GM19455 (cell line): ENCODE results near the gene C10orf71.

Experiments used
- ATAC-seq: cut with Tn5 transposase; IDR thresholded peaks from one replicate; pipeline ENCODE4 v1.9.1; 2021; ENCODE audit not compliant: unreplicated experiment

The C10orf71 gene

DNA sequence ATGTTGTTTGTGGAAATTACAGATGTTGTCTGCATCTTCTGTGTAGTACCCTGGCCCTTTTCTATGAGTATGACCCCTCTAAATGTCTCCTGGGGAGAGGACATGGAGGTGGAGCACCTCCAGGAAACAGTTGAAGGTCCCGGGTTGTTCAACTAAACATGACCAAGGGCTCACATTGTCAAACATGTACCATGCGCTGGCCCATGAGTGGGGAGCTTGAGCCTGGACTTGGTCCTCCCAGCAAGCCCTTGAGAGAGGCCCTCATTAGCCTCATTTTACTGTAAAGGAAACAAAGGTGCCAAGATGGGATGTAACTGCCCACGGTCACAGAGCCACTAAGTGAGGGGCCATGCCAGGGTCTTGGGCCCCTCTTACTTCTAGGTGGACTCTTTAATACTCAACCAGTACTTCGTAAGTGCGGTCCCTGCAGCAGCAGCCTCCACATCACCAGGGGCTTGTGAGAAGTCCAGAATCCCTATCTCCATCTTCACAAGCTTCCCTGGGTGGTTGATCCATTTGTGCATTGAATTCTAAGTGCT lies 31.2 kb downstream of the C10orf71 start:
- ATAC-seq: no peak

DNA sequence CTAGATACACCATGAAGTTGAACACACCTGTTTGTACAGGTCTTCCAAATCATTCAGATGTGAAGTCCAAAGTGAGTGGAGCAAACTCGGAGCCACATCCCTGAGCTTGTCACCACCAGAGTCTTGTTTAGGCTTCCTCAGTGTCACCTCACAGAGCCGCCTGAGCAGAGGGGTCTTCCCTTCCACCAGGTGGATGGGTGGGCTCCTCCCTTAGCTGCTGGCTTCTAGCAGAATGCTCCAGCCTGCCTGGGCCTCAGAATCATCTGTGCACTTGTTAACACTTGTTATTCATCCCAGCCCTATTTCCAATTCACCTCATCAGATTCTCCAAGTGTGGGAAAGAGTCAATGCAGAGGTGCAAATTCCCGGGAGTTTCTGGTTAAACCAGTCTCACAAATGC lies 32.5 kb downstream of the C10orf71 start:
- ATAC-seq: no peak

DNA sequence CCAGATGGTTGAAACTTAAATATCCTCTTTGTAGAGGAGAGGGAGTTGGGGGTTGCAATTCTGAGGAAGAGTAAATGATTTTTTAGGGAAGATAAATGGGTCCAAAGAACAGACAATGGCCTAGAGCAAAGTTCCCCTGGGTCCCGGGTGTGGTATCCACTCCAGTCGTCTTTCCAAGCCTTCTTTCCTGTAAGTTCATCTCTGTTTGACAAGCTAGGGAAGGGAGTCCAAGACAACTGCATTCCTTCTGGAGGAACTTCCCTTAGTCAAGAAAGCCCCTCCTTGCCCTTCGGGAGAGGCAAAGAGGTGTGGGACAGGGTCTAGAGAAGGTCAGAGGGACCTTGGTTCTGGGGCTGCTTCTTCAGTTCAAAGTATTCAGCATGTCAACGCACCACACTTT lies 33.4 kb downstream of the C10orf71 start:
- ATAC-seq: no peak

DNA sequence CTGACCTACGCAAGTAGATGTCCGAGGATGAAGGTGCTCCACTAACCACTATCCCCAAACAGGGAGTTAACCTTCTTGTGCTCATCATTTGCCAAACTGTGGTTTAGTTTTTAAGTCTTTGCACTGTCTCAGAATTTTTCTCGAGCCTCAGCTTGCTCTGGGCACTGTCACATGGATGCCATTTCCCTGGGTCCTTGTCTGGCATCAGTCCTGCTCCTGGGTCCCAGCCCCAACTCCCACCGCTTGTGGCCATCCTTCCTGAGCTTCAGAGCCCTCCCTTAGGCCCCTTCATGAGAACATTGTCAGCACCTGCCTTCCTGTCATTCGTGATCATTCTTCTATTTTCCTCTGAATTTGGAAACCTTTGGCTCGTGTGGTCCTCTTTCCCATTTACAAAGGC lies 33.8 kb downstream of the C10orf71 start:
- no peak for ATAC-seq

DNA sequence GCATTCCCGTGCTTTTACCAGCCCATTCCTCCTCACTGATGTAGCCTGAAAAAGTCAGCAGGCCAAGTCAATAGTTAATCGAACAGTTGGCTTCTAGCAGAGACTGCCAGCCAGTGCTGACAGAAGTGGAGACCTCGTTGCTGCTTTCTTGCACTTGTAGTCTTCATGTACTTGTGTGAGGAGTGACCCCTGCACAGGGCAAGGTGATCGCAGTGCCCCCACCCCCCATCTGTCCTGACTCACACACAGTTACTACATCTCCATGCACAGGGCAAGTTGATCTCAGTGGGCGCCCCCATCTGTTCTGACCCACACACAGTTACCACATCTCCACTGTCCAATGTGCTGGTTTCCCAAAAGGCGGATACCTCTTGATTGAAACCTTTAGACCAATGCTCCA lies 34.2 kb downstream of the C10orf71 start:
- ATAC-seq: no peak

DNA sequence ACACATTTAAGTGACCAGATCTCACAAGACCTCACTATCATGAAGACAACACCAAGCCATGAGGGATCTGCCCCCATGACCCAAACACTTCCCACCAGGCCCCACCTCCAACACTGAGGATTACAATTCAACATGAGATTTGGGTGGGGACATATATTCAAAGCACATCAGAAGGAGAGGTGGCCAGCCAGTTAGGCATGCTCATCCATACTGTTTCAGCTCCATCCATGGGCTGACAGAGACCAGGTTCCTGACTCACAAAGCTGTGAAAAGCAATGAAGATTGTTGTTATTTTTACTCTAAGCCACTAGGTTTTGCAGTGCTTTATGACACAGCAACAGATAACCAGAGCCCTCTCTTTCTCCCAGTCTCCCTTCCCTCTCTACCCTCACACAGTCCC lies 36.0 kb downstream of the C10orf71 start:
- no peak for ATAC-seq

DNA sequence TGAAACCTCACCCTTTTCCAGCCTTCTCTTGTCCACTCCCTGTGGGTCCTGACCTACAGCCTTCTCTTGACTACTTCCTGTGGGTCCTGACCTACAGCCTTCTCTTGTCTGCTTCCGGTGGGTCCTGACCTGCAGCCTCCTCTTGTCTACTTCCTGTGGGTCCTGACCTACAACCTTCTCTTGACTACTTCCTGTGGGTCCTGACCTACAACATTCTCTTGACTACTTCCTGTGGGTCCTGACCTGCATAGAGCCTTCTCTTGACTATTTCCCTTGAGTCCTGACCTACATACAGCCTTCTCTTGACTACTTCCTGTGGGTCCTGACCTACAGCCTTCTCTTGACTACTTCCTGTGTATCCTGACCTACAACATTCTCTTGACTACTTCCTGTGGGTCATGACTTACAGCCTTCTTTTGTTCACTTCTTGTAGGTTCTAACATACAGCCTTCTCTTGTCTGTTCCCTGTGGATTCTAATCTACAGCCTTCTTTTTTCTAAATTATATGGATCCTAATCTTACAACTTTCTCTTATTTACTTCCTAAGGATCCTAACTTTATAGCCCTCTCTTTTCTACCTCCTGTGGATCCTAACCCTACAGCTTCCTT lies 36.5 kb downstream of the C10orf71 start:
- ATAC-seq: no peak

DNA sequence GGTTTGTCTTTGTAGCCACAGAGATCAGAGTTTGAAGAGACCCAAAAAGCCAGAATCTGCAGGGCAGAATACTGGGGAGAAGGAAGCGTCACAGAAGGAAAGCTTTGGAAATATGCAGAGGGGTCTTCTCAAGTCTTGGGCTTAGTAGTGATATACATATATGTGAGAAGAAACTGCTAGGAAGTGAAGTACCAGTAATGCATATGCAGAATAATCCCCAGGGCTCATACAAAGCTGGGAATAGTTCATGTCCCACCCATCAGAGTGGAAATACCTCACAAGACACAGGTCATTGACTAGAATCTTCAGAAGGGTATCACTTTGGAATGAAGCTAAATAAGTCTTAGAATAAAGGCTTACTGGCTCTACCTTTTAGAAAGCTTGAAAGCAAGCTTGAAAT lies 39.6 kb downstream of the C10orf71 start:
- ATAC-seq: no peak

DNA sequence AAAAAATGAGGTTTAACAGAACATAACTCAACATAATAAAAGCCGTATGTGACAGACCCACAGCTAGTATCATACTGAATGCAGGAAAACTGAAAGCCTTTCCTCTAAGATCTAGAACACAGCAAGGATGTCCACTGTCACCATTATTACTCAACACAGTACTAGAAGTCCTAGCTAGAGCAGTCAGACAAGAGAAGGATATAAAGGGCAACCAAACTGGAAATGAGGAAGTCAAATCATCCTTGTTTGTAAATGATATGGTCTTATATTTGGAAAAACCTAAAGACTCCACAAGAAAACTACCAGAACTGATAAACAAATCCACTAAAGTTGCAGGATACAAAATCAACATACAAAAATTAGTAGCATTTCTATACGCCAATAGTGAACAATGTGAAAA lies 45.9 kb downstream of the C10orf71 start:
- ATAC-seq: no peak

DNA sequence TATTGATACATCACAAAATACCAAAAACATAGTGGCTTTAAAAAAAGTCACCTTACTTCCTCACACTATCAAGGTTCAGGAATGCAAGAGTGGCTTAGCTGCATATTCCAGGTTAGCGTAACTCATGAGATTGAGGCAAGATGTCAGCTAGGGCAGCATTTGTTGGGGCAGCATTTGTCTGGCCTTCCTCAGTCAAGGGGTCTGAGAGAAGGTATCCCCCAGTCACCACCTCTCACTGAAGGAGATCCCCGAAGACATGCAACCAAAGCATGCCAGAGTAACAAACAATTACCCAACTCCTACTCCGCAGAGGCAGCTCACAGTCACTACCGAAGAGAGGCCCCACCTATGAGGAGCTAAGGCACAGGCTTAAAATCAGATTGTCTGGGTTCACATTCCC lies 48.4 kb downstream of the C10orf71 start:
- no peak for ATAC-seq

DNA sequence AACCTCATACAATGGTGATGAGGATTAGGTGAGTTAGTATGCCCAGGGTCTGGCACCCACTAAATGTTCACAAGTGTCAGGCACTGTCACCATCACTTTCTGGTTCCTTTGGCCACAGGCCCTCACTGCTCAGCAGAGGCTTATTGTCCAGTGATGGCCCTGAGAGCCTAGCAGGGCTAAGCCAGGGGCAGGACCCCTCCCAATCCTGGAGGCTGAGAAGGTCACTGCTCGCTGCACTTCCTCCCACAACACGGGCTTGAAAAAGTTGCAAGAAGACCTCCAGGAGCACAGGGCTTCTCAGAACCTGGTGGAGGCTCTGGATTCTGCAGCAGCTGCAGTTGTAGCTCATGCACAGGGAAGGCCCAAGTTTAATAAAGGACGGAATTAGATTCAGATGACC lies 48.9 kb downstream of the C10orf71 start:
- ATAC-seq: no peak

DNA sequence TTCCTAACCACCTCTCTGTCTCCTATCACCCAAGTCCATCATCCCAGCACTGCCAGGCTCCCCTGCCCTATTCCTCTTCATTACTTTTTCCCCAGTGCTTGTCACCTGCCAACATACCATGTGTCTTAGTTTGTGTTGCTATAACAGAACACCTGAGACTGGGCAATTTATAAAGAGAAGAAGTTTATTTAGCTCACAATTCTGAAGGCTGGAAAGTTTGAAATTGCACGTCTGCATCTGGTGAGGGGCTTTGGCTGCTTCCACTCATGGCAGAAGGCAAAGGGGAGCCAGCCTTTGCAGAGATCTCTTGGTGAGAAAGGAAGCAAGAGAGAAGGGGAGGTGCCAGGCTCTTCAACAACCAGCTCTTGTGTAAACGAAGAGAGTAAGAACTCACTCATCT lies 49.6 kb downstream of the C10orf71 start:
- no peak for ATAC-seq

DNA sequence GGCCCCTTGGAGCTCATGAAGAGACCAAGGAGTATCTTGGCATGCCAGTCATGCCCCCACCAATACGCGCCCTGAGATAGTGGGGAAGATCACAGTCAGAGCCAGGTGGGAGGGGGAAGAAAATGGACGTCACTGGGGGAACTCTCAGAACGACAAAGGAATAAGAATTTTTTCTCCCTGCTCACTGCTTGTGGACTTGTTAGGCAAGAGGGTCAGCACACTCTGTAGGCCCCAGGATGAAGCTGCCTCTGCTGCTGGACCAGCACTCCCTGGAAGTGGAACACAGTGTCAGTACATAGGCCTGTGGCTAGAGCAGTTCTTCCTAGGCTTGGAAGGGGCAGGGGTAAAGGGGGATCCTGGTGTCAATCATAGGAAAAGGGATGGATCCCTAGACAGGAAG lies 50.4 kb downstream of the C10orf71 start:
- no peak for ATAC-seq

DNA sequence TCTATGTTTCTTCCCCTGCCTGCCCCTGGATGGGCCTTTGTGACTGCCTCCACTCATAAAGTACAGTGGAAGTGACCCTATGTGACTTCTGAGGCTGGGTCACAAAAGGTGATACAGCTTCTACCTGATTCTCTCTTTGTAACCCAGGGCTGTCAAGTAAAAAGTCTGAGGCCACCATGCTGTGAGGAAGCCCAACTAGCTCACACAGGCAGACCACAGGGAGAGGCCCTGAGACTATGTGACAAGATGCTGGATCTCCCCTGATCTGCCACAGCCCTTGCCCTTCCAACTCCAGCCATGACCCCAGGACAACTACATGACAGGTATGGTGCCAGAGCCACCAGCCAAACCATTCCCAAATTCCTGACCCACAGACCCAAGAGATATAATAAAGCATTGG lies 51.2 kb downstream of the C10orf71 start:
- no peak for ATAC-seq

DNA sequence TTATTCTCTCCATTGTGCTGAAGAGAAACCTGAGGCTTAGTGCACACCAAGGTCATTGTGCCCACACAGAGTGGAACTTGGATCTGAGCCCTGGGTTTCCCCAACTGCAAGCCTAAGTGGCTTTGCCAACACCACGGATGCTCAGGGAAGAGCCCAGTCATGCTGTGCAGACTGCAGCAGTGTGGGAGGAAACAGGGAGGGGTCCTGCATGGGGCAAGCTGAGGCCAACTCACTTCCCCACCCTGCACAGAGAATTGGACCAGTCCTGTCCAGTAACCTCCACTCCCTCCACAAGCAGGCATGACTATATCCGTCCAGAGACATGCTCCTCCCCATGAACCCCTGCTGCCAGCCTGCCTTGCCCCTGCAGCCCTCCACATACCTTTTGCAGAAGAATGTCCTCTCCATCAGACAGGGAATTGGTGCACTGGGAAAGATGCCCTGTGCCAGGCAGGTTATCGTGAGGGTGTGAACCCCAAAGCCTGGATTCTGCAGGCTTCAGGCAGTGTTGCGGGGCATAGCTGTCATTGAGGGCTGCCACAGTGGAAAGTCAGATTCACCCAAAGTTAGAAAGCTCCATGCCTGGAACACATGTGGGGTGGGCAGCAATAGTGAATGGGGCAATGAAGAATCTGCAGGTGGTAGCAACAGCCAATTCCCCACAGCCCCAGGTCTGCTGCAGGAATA lies 52.0 kb downstream of the C10orf71 start:
- ATAC-seq: no peak

DNA sequence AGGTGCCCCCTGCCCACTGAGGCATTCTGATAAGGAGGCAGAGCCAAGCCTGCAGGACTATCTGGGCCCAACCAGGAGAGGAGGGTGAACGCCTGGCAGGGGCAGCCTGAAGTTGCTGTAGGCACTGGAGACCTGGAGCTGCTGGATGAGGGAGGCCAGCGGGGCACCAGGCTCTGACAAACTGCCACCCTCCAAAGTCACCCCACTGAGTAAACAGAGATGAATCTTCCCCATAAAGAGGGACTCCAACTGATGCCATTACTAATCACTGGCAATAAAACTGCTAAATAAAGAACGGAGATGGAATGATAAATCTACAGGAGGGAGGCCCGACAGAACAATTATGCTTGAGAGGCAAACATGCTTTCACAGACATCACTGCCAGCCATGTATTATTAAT lies 52.7 kb downstream of the C10orf71 start:
- ATAC-seq: no peak

DNA sequence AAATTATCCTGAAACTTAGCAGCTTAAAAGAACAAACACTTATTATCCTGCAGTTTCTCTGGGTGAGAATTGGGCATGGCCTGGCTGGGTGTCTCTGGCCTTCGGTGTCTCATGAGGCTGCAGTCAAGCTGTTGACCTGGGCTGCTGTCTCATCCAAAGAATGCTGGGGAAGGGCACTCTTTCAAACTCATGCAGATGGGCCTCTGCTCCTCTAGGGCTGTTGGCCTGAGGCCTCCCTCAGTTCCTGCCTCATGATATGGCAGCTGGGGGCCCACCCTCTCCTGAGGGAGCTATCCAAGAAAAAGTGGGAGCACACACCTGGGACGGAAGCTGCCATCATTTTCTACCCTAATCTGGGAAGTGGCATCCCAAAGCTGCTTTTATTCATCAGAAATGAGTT lies 53.4 kb downstream of the C10orf71 start:
- no peak for ATAC-seq

DNA sequence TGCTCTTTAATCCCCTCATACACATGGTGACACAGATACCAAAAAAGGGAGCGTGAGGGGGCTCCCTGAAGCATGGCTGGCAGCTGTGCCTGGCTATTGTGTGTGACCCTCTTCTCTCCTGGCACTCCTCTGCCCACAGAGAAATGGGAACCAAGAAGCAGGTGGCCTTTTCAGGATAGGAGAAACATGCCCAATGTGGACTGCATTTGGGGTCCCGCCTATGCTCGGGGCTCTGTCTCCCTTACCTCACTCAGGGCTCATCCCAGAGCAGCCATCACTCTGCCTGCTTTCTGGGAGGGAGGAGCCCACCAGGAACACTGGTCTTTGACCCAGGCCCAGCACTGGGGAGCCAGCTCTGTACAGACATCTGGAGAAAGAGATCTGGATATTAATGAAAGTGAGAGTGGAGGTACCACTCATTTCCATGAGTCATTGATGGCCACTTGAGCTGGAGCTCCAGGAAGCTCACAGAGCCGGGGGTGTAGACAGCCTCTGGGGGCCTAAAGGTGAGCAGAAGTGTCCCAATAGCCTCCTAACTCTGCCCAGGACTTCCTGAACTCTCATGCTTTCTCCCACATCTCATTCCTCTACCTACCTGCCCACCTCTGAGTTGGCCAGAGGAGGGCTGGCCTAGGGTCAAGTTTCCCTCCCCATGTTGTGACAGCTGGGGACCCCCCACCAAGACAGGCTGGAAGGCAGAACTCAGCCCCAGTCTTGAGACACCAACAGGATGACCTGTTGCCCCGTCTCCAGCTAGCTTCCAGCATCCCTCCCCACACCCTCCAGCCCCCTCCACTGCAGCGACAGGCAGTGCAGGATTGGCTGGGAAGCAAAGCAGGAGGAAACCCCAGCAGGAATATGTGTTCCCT lies 54.3 kb downstream of the C10orf71 start:
- no peak for ATAC-seq

DNA sequence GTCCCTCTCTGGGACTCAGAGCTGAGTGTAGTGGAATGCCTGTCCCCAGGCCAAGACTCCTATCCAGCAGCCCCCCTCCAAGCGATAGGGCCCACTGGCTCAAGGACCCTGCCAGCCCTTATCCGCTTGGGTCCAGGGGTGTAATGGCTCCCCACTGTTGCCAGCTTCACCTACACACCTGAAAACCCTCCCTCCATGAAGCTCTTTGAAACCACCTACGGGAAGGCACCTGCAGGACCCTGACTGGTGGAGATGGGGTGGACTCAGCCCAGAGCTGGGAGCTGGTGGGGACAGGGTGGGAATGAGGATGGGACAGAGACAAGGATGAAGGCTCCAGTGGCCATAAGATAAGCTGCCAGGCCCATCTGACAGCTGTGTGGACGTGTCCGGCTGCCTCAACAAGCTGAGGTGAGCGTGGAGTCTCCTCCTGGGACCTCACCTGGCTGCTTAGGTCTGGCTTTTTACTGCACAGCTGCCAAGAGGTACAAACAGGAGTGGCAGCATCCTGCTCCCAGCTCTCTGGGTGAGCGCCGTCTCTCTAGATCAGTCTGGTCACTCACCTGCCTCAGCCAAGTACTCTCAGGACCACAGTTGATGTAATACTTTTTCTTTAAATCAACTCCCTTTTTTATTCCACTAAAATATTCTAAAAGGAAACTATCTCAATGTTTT lies 55.1 kb downstream of the C10orf71 start:
- no peak for ATAC-seq

DNA sequence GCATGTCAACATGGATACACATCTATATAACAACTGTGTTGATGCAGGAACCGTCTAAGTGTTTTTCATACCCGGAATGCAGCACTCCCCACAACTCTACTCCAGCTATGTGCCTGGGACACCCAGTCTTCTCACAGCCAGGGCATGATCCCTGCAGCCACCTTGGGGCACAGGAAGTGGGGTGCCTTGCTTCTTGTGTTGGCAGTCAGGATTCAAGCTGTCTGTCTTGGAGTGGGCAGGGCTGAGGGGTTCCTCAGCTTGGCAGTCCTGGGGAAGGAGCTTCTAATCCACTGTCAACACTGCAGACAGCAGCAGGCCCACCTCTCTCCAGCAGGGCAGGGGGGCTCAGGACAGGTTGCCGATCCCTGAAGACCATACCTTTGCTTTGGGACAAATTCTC lies 55.6 kb downstream of the C10orf71 start:
- ATAC-seq: no peak

DNA sequence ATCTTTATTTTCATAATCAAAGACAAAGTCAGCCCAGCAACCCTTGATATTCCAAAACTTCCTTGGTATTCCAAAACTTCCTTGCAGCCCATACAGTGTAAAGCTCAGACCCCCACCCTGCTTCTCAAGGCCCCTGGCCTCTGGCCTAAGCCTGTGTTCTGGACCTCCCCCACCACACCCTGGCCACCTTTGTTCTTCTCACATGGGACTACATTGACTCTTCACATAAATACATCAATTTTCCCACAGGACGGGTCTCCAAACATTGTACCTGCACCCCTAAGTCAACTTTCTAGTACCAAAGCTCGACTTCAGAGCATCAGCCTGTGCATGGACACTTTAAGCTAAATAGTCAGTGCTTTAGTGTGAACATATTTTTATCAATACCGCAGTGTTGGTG lies 56.3 kb downstream of the C10orf71 start:
- no peak for ATAC-seq
